ENCODE data around the gene NCBP3.

GRCh38 chr17:3814361-3814760 is 31.7 kb downstream of the NCBP3 start:
- no peak for TF ChIP-seq SUZ12 (IDR thresholded peaks at IDR 0.05; ENCODE audit: extremely low read depth, insufficient read depth, insufficient read length)
- TF ChIP-seq YY1 (IDR thresholded peaks at IDR 0.05; ENCODE audit: insufficient read depth, insufficient read length), result no peak
- TF ChIP-seq ZNF274 (IDR thresholded peaks at IDR 0.05; ENCODE audit: low read depth, low read length), result no peak

Data from NT2/D1 (cell line).